GM12892 (cell line): Measurements from ENCODE around the gene APOBEC4.

ENCODE experiments used
- POLR2A ChIP-seq: IDR thresholded peaks from 2 replicates; pipeline ENCODE4 v1.6.1; 2011; ENCODE audit warnings: low read depth, low read length, control low read depth
- POLR2AphosphoS5 ChIP-seq: IDR thresholded peaks from 2 replicates; pipeline ENCODE4 v1.6.1; 2011; ENCODE audit warnings: low read depth, low read length, control low read depth

- TF ChIP-seq POLR2A (no peak), POLR2AphosphoS5 (no peak)
These were observed 36.7 kb upstream of the APOBEC4 start for GRCh38 chr1:183689762-183690204.
